ENCODE data around the gene ZFP62. TPM values are rescaled to one million over a fixed set of nuclear protein-coding genes. Genes with fewer than 3 reads are reported as not detected.

ZFP62 gene
- total and polyA plus RNA-seq, 9 donors: 22.7 to 47.8 (median 33.8) TPM

- 96% methylated on average over 3 of the region's 3 CpGs for WGBS, 3 donors
- Histone ChIP-seq H3K4me3 (no peak overlapping the region), H3K27ac (no peak overlapping the region), H3K4me1 (ENCODE audit: insufficient read depth) (no peaks in the 10 kb centered on the region), H3K27me3 (no peaks in the 10 kb centered on the region), H3K36me3 (no peaks in the 10 kb centered on the region), H3K9me3 (no peaks in the 10 kb centered on the region)
- intact Hi-C loops (cut with DNase I): loop anchor here in 1 of 4 donors (10.0 kb wide), 1 partner anchor 379 kb away; the partner anchor contains the start of gene TRIM7
- TF ChIP-seq POLR2A (IDR thresholded peaks at IDR 0.05) (no peak), CTCF (IDR thresholded peaks at IDR 0.05) (no peak), EP300 (IDR thresholded peaks at IDR 0.05) (no peak)
- no peak for DNase-seq
Measured at GRCh38 chr5:180825768-180826525, 35.1 kb downstream of the ZFP62 start.

GRCh38 chr5:180824630-180825476, 36.2 kb downstream of the ZFP62 start:
- WGBS, 3 donors: 23 to 29% (median 25%) methylated on average over 10 of the region's 10 CpGs
- Histone ChIP-seq H3K9me3 (no peaks in the 10 kb centered on the region), H3K27ac (peak overlapping the region in 1 of 2 donors; percentile 11), H3K27me3 (no peaks in the 10 kb centered on the region), H3K4me3 (no peak overlapping the region), H3K4me1 (ENCODE audit: insufficient read depth) (peaks cover 5% of the 10 kb centered on the region), H3K36me3 (no peaks in the 10 kb centered on the region)
- intact Hi-C loops (cut with DNase I): loop anchor here in 1 of 4 donors (10.0 kb wide), 1 partner anchor 380 kb away; the partner anchor contains the start of gene TRIM7
- TF ChIP-seq POLR2A (IDR thresholded peaks at IDR 0.05) (no peak), CTCF (IDR thresholded peaks at IDR 0.05) (no peak), EP300 (IDR thresholded peaks at IDR 0.05) (no peak)
- DNase-seq: no peak

GRCh38 chr5:180823940-180824629, 37.0 kb downstream of the ZFP62 start:
- Histone ChIP-seq H3K4me1 (ENCODE audit: insufficient read depth) (peaks cover 5% of the 10 kb centered on the region), H3K27ac (no peak overlapping the region)
- TF ChIP-seq EP300 (IDR thresholded peaks at IDR 0.05) (no peak), POLR2A (IDR thresholded peaks at IDR 0.05) (no peak), CTCF (IDR thresholded peaks at IDR 0.05) (no peak)

GRCh38 chr5:180823346-180823745, 37.7 kb downstream of the ZFP62 start:
- no peak for TF ChIP-seq CTCF (IDR thresholded peaks at IDR 0.05)
- TF ChIP-seq EP300 (IDR thresholded peaks at IDR 0.05): no peak
- TF ChIP-seq POLR2A (IDR thresholded peaks at IDR 0.05): no peak
- H3K27ac ChIP-seq: no peak overlapping the region
- peaks cover 5% of the 10 kb centered on the region for H3K4me1 ChIP-seq (ENCODE audit: insufficient read depth)
- intact Hi-C loops (cut with DNase I): loop anchor here in 1 of 4 donors (10.0 kb wide), 1 partner anchor 381 kb away; the partner anchor contains the start of gene TRIM7
- no peaks in the 10 kb centered on the region for H3K27me3 ChIP-seq
- H3K9me3 ChIP-seq: no peaks in the 10 kb centered on the region
- 64 to 77% (median 73%) methylated on average over 7 of the region's 7 CpGs for WGBS, 3 donors
- H3K36me3 ChIP-seq: no peaks in the 10 kb centered on the region
- H3K4me3 ChIP-seq: no peak overlapping the region
- DNase-seq: no peak

More at GRCh38 chr5:180823940-180824629, 37.0 kb downstream of the ZFP62 start:
- no peak overlapping the region for H3K4me3 ChIP-seq
- no peaks in the 10 kb centered on the region for H3K9me3 ChIP-seq
- no peak for DNase-seq
- no peaks in the 10 kb centered on the region for H3K27me3 ChIP-seq
- 42 to 49% (median 45%) methylated on average over 6 of the region's 6 CpGs for WGBS, 3 donors
- H3K36me3 ChIP-seq: no peaks in the 10 kb centered on the region
- intact Hi-C loops (cut with DNase I): loop anchor here in 1 of 4 donors (10.0 kb wide), 1 partner anchor 381 kb away; the partner anchor contains the start of gene TRIM7

Data from ovary (tissue), 9 donors.